LNCAP (cell line): ENCODE measurements around the gene ATP9B.

ENCODE experiments used
- TF ChIP-seq, protein P1 (sequence below): fragments of 450-650 bp; IDR thresholded peaks from 2 replicates; pipeline ENCODE4 v1.5.1; 2017; ENCODE audit warnings: mild to moderate bottlenecking

ATP9B gene

GRCh38 chr18:79077181-79077580, 8.0 kb downstream of the ATP9B start:
- TF ChIP-seq, protein P1, sequence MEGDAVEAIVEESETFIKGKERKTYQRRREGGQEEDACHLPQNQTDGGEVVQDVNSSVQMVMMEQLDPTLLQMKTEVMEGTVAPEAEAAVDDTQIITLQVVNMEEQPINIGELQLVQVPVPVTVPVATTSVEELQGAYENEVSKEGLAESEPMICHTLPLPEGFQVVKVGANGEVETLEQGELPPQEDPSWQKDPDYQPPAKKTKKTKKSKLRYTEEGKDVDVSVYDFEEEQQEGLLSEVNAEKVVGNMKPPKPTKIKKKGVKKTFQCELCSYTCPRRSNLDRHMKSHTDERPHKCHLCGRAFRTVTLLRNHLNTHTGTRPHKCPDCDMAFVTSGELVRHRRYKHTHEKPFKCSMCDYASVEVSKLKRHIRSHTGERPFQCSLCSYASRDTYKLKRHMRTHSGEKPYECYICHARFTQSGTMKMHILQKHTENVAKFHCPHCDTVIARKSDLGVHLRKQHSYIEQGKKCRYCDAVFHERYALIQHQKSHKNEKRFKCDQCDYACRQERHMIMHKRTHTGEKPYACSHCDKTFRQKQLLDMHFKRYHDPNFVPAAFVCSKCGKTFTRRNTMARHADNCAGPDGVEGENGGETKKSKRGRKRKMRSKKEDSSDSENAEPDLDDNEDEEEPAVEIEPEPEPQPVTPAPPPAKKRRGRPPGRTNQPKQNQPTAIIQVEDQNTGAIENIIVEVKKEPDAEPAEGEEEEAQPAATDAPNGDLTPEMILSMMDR, result no peak

DNA sequence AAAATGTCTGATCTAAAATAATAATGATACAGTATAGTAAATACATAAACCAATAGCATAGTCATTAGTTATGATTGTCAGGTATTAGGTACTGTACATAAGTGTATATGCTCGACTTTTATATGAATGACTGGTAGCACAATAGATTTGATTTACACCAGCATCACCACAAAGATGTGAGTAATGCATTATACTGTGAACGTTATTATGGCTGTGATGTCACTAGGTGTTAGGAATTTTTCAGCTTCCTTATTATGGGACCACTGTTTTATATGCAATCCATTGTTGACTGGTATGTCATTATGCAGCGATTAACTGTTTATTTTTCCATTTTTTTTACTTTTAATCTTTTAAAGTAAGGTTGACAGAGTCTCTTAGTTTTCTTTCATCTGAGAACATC, 23.7 kb downstream of the ATP9B start:
- TF ChIP-seq, protein P1, result no peak

DNA sequence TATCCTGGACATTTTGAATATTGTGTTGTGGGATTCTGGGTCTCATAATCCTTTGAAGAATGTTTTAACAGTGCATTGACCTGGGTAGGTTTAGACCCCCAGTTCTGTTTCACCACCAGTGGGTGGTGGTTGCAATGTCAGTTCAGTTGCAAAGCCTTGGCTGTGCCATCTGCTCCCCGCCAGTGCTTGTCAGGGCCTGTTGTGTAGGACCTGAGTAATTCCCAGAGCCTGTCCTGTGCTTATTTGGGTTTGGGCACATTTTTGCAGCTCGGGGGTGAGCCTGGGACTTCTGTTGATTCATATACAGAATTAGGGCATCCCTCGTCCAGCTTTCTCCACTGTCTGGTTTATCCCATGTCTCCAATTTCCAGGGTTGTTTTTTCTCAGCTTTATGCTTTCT, 24.8 kb downstream of the ATP9B start:
- TF ChIP-seq, protein P1, result no peak

GRCh38 chr18:79095216-79095615, 26.0 kb downstream of the ATP9B start:
- TF ChIP-seq, protein P1, result no peak

GRCh38 chr18:79100944-79101343, 31.8 kb downstream of the ATP9B start:
- TF ChIP-seq, protein P1, result no peak

- TF ChIP-seq, protein P1, result no peak
These were observed 33.7 kb downstream of the ATP9B start for GRCh38 chr18:79102886-79103285.

GRCh38 chr18:79104137-79104536, 34.9 kb downstream of the ATP9B start:
- TF ChIP-seq, protein P1, result no peak

DNA sequence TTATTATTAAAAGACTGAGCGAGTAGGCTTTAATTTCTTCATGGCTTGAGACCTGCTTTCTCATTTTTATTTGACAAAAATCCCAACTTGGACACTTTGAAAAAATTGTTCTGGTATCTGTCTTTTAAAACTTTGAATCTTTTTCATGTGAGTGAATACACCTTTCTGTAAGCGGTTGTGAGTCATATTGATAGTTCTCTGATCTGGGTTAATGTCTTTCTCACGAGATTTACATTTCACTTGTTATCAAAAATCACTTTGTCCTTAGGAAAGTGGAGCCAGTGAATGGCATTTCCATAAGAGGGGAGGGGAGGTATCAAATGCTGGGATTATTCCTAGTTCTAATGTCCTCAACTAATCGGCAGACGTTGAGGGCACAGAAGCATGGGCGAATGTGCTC, 36.3 kb downstream of the ATP9B start:
- TF ChIP-seq, protein P1, result no peak
